Ishikawa (cell line): Measurements from ENCODE around the gene YWHAB.

Source experiments
- CEBPB ChIP-seq: IDR thresholded peaks from 2 replicates; pipeline ENCODE4 v1.6.1; 2012
- EP300 ChIP-seq: IDR thresholded peaks from 2 replicates; pipeline ENCODE4 v1.6.1; 2012; ENCODE audit warnings: borderline replicate concordance
- FOXM1 ChIP-seq: IDR thresholded peaks from 2 replicates; pipeline ENCODE4 v1.6.1; 2012; ENCODE audit warnings: low read depth, borderline replicate concordance
- MAX ChIP-seq: IDR thresholded peaks from 2 replicates; pipeline ENCODE4 v1.6.1; 2012
- REST ChIP-seq: IDR thresholded peaks from 2 replicates; pipeline ENCODE4 v1.6.1; 2012; ENCODE audit warnings: low read depth, mild to moderate bottlenecking
- TAF1 ChIP-seq: IDR thresholded peaks from 2 replicates; pipeline ENCODE4 v1.6.1; 2012; ENCODE audit warnings: low read depth, mild to moderate bottlenecking
- YY1 ChIP-seq: IDR thresholded peaks from 2 replicates; pipeline ENCODE4 v1.6.1; 2012; ENCODE audit warnings: low read depth

- no peak for TF ChIP-seq MAX
- no peak for TF ChIP-seq REST
- no peak for TF ChIP-seq EP300
- TF ChIP-seq YY1: no peak
- TF ChIP-seq CEBPB: no peak
- no peak for TF ChIP-seq TAF1
- TF ChIP-seq FOXM1: no peak
Observed at GRCh38 chr20:44924541-44924940, 39.0 kb downstream of the YWHAB start.
